ENCODE results near the gene WRNIP1.

- no peak for TF ChIP-seq CTCF (IDR thresholded peaks at IDR 0.05; ENCODE audit: insufficient read depth, low read length, poor library complexity, severe bottlenecking)
- TF ChIP-seq EZH2phosphoT487 (conservative IDR thresholded peaks at IDR 0.05; ENCODE audit: low read length) = no peak
These were observed 24.6 kb upstream of the WRNIP1 start for GRCh38 chr6:2740581-2740980.
